GM19023 (cell line): ENCODE results near the gene STX8.

Experiments used
- ATAC-seq: cut with Tn5 transposase; IDR thresholded peaks from one replicate; pipeline ENCODE4 v1.9.1; 2021; ENCODE audit warnings: mild to moderate bottlenecking, moderate library complexity; ENCODE audit not compliant: unreplicated experiment

Gene STX8

GRCh38 chr17:9230861-9231260 is 344.8 kb downstream of the STX8 start:
- no peak for ATAC-seq

GRCh38 chr17:9230346-9230745 is 345.3 kb downstream of the STX8 start:
- no peak for ATAC-seq

- no peak for ATAC-seq
Measured at GRCh38 chr17:9229826-9230201, 345.8 kb downstream of the STX8 start.

- no peak for ATAC-seq
Measured at GRCh38 chr17:9229160-9229825, 346.3 kb downstream of the STX8 start.

- ATAC-seq: no peak
Measured at GRCh38 chr17:9228408-9229159, 347.0 kb downstream of the STX8 start.

- ATAC-seq: no peak
Measured at GRCh38 chr17:9227819-9228407, 347.7 kb downstream of the STX8 start.

- ATAC-seq: no peak
Measured at GRCh38 chr17:9226794-9227135, 348.9 kb downstream of the STX8 start.

GRCh38 chr17:9226130-9226793 is 349.4 kb downstream of the STX8 start:
- ATAC-seq: no peak

- no peak for ATAC-seq
Measured at GRCh38 chr17:9225305-9226101, 350.1 kb downstream of the STX8 start.

- ATAC-seq: no peak
Measured at GRCh38 chr17:9224485-9224884, 351.1 kb downstream of the STX8 start.

- ATAC-seq: no peak
Measured at GRCh38 chr17:9223531-9223930, 352.1 kb downstream of the STX8 start.

GRCh38 chr17:9221922-9222180 is 353.8 kb downstream of the STX8 start:
- no peak for ATAC-seq

- ATAC-seq: no peak
Measured at GRCh38 chr17:9221147-9221921, 354.3 kb downstream of the STX8 start.

GRCh38 chr17:9220398-9221146 is 355.0 kb downstream of the STX8 start:
- no peak for ATAC-seq

GRCh38 chr17:9219631-9220397 is 355.8 kb downstream of the STX8 start:
- no peak for ATAC-seq

GRCh38 chr17:9218911-9219310 is 356.7 kb downstream of the STX8 start:
- no peak for ATAC-seq

- ATAC-seq: no peak
Measured at GRCh38 chr17:9218064-9218635, 357.5 kb downstream of the STX8 start.

- no peak for ATAC-seq
Measured at GRCh38 chr17:9217151-9218056, 358.2 kb downstream of the STX8 start.
